HFF-Myc (cell line): ENCODE data around the gene LSP1.
"Not testable (repeated sequence)": the region's sequence is repeated elsewhere in the genome, so short reads cannot be mapped to it uniquely, and the experiment has no call there.

Experiments
- DNase-seq: peaks from one replicate; pipeline ENCODE4 v3.0.0-alpha.2; 2011; ENCODE audit warnings: low read depth; ENCODE audit errors: extremely low read depth
- H3K4me3 ChIP-seq: replicated peaks from 2 replicates; pipeline ENCODE4 v1.5.1; 2011; ENCODE audit warnings: low read depth, mild to moderate bottlenecking, control low read depth, low read length
- TF ChIP-seq, protein P1 (sequence below): IDR thresholded peaks from 2 replicates; pipeline ENCODE4 v1.5.1; 2012; ENCODE audit warnings: mild to moderate bottlenecking, low read depth, low read length, control low read depth; ENCODE audit errors: missing control alignments

LSP1 gene

DNA sequence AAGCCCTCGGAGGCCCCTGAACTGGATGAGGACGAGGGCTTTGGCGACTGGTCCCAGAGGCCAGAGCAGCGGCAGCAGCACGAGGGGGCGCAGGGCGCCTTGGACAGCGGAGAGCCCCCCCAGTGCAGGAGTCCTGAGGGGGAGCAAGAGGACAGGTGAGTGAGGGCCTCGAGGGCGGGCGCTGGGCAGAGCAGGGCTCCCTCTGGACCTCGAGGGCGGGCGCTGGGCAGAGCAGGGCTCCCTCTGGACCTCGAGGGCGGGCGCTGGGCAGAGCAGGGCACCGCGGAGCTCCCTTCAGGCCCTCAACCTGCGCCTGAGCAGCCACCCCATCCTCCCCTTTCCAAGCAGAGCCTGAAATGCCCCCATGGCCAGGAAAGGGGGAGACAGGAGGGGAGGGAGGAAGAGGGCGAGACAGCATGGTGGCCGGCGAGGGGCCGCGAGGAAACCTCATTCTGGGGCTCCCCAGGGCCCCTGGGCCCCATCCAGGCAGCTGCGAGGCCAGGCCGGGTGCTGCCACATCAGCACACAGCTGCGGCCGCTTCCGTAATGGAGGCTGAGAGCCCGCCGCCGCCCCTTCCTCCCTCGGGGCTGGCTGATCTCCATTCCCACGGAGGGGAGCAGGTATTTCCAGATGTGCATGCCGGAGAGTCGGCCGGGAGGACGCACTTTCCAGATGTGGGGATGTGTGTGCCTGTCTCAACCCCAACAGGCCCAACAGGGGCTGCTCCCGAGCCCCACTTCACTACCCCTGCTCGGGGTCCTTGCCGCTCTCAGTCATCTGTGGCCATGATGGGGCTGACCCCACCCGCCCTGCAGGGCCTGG lies 28.8 kb downstream of the LSP1 start:
- TF ChIP-seq, protein P1, sequence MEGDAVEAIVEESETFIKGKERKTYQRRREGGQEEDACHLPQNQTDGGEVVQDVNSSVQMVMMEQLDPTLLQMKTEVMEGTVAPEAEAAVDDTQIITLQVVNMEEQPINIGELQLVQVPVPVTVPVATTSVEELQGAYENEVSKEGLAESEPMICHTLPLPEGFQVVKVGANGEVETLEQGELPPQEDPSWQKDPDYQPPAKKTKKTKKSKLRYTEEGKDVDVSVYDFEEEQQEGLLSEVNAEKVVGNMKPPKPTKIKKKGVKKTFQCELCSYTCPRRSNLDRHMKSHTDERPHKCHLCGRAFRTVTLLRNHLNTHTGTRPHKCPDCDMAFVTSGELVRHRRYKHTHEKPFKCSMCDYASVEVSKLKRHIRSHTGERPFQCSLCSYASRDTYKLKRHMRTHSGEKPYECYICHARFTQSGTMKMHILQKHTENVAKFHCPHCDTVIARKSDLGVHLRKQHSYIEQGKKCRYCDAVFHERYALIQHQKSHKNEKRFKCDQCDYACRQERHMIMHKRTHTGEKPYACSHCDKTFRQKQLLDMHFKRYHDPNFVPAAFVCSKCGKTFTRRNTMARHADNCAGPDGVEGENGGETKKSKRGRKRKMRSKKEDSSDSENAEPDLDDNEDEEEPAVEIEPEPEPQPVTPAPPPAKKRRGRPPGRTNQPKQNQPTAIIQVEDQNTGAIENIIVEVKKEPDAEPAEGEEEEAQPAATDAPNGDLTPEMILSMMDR, result no peak
- DNase-seq, result no peak

DNA sequence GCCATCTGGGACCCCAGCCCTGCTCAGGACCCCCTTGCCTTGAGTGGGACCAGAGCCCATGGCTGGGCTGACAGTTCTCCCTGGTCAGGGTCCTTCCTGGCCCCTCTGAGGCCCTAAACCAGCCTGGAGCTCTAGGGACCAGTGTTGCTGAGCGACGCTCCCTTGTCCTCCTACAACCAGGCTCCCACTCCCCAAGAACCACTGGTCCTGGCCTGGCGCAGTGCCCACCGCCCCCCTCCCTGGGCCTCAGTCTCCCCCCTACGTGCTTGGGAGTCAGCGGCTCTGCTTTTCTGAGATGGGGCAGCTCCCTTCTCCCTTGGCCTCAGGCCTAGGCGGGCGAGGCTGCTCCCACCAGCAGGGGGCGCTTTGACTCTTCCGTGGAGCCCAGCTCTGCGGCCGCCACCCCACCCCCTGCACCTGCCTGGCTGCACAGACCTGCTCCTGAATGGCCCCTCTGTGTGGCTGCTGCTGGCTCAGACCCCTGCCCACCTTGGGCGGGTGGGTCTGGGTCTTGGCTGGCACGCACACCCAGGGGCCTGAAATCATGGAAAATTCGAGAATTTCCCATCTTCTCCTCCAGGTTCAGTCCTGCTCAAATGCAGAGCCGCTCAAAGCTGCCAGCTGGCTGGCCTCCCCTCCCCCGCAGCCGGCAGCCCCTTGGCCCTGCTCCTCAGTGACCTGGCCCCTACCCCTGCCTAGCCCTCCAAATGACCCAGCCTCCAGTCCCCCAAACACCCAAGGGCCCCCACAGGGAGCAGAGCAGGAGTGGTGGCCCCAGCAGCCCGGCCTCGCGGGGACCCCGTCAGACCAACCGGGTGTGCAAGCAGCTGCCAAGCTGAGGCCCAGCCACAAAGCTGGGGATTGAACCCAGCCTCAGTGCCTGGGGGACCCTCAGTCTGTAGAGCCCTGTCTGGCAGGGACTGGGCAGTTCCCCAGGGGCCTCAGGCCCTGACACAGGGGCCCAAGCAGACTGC lies 29.7 kb downstream of the LSP1 start:
- no peak overlapping the region for H3K4me3 ChIP-seq
- TF ChIP-seq, protein P1, result peak; percentile 94
- peak; percentile 22 for DNase-seq

More for the DNA sequence above, 28.8 kb downstream of the LSP1 start:
- H3K4me3 ChIP-seq, result no peak overlapping the region

DNA sequence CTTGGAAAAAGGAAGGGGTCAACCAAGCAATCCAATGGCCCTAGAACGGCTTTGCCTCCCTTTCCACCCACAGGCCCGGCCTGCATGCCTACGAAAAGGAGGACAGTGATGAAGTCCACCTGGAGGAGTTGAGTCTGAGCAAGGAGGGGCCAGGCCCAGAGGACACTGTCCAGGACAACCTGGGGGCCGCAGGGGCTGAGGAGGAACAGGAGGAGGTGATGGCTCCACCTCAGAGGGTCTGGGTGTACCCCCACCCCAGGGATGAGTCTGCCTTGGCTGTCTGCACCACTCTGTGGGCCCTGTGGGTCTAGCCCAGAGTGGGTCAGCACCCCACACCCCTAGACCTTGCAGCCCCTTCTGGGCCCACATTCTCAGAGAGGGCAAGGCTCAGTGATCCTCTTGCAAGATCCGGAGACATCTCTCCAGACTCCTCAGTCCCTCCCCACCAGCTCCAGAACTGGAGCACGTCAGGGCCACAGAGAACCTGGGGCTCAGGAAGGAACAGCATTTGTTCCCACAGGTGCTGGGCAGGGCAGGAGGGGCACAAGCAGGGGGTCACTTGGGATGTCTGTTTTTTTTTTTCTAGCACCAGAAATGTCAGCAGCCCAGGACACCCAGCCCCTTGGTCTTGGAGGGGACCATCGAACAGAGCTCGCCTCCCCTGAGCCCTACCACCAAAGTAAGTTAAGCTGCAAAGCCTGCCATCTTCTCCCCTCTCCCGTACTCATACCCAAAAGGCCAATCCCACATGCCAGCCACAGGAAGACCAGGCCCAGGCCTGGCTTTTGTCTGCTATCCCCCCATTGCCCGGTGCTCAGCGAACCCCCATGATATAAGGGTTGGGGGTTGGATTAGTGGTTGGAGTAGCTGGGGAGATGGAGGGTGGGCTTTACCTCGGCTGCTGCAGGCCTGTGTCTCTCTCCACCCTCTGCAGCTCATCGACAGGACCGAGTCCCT lies 30.7 kb downstream of the LSP1 start:
- DNase-seq, result no peak
- TF ChIP-seq, protein P1, result no peak
- no peak overlapping the region for H3K4me3 ChIP-seq

DNA sequence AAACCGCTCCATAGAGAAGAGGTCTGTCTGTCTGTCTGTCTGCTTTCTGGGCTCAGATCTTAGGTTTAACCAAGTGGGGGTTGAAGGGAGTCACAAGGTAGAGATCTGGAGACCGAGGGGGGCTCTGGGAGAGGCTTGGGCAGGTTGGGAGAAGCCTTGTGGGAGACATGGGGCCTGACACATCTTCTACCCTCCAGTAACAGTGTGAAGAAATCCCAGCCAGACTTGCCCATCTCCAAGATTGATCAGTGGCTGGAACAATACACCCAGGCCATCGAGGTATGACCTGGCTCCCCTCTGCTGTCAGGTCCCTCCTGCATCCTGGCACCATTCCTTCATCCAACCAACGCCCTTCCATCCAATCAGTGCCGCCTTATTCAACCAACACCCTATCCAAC lies 31.4 kb downstream of the LSP1 start:
- DNase-seq, result no peak
- TF ChIP-seq, protein P1, result no peak
- H3K4me3 ChIP-seq, result no peak overlapping the region

DNA sequence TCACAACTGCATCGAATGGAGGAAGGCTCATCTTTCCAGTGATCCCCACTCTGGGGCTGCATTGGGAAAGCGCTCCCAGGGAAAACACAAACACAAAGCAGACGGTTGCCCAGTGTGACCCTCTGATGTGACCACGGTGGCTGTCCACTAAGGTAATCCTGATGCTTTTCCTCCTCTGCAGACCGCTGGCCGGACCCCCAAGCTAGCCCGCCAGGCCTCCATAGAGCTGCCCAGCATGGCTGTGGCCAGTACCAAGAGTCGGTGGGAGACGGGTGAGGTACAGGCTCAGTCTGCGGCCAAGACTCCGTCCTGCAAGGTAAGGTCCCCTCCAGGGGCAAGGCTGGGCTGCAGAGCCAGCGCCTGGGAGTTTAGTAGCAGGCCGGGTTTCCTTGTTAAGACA lies 33.7 kb downstream of the LSP1 start:
- not testable (repeated sequence) for DNase-seq, H3K4me3 ChIP-seq

DNA sequence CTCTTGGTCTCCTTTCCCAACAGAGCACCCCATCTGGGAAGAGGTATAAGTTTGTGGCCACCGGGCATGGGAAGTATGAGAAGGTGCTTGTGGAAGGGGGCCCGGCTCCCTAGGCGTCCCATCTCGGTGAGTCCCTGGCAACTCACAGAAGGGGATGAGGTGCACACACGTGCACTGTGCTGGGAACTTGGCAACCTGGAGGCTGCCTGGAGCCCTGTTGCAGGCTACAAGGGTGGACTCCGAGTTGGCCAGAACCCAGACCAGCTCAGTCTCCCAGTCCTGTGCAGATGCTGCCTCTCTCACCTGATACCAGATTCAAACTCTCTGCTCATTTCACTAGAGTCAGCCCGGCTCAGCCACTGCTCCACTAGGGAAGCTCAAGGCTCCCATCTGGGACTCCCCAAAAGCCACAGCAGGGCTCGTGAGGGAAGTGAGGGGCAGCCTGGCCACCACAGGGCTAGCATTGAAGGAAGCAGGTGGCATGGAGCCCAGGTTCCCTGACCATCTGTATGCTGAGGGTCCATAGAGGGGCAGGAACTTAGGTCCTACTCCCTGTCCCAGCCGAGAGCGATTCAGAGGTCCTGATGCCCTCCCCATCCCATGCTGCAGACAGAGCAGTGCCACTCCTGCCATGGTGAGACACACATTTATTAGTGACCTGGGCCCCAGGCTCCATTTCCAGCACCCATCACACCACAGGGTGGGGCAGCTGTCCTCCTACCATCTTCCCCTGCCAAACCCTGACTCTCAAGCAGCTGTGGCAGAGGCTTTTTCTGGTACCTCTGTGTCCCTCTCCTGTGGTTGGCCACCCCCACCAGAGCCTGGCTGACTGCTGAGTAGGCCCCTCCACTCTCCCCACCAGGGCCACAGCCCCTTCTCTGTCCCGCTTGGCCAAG lies 34.8 kb downstream of the LSP1 start:
- TF ChIP-seq, protein P1, result no peak
- DNase-seq, result no peak
- H3K4me3 ChIP-seq, result no peak overlapping the region
